Stomach smooth muscle (tissue), 2 donors: ENCODE data around the gene PALLD.

Source experiments
- H3K27ac ChIP-seq: one replicate; pipeline ENCODE4 v1.7.0; 2013; ENCODE audit warnings: mild to moderate bottlenecking, low read length, inconsistent platforms
- H3K27me3 ChIP-seq, 2 donors: one replicate each; pipeline ENCODE4 v1.7.0; 2013; ENCODE audit warnings: low read length in 2 of 2; ENCODE audit not compliant: insufficient read depth in 2 of 2, control insufficient read depth in 1 of 2
- H3K36me3 ChIP-seq, 2 donors: one replicate each; pipeline ENCODE4 v1.7.0; 2013; ENCODE audit warnings: low read length in 2 of 2; ENCODE audit not compliant: control insufficient read depth in 2 of 2, insufficient read depth in 2 of 2
- H3K4me1 ChIP-seq: one replicate; pipeline ENCODE4 v1.7.0; 2013; ENCODE audit warnings: low read length; ENCODE audit not compliant: control insufficient read depth, insufficient read depth
- H3K4me3 ChIP-seq, 2 donors: one replicate each; pipeline ENCODE4 v1.7.0; 2013; ENCODE audit warnings: low read length in 2 of 2
- H3K9ac ChIP-seq, 2 donors: one replicate each; pipeline ENCODE4 v1.7.0; 2013; ENCODE audit warnings: low read length in 2 of 2, mild to moderate bottlenecking in 1 of 2
- H3K9me3 ChIP-seq, 2 donors: one replicate each; pipeline ENCODE4 v1.7.0; 2013; ENCODE audit warnings: low read length in 2 of 2; ENCODE audit not compliant: control insufficient read depth in 2 of 2
- donor health status: healthy.
- donor health status: Pancreatic carcinoma.

The PALLD gene

DNA sequence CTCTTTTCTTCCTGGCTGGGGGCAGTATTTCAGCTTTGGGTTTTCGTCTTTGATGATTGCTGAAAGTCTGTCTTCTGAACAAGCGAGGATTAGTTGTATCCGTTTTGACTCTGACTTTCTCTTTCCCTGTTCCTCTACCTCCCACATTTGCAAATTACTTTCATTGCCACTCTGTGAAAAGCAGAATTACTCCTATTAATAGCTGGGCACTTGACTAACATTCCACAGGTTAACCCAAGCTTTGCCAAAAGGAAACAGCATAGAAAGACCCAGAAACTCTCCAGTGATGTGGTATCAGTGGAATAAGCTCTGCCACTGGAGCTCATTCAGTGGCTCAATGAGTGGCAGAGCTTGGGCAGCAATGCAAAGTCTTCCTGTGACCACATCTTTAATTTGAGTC lies 238.9 kb downstream of the PALLD start:
- no peaks in the 10 kb centered on the region for H3K9me3 ChIP-seq
- no peak overlapping the region for H3K4me3 ChIP-seq
- H3K27me3 ChIP-seq, result no peaks in the 10 kb centered on the region
- H3K4me1 ChIP-seq, result no peaks in the 10 kb centered on the region
- H3K36me3 ChIP-seq, result no peaks in the 10 kb centered on the region
- peak overlapping the region in 1 of 2 donors; percentile 42 for H3K9ac ChIP-seq
- H3K27ac ChIP-seq, result no peak overlapping the region

DNA sequence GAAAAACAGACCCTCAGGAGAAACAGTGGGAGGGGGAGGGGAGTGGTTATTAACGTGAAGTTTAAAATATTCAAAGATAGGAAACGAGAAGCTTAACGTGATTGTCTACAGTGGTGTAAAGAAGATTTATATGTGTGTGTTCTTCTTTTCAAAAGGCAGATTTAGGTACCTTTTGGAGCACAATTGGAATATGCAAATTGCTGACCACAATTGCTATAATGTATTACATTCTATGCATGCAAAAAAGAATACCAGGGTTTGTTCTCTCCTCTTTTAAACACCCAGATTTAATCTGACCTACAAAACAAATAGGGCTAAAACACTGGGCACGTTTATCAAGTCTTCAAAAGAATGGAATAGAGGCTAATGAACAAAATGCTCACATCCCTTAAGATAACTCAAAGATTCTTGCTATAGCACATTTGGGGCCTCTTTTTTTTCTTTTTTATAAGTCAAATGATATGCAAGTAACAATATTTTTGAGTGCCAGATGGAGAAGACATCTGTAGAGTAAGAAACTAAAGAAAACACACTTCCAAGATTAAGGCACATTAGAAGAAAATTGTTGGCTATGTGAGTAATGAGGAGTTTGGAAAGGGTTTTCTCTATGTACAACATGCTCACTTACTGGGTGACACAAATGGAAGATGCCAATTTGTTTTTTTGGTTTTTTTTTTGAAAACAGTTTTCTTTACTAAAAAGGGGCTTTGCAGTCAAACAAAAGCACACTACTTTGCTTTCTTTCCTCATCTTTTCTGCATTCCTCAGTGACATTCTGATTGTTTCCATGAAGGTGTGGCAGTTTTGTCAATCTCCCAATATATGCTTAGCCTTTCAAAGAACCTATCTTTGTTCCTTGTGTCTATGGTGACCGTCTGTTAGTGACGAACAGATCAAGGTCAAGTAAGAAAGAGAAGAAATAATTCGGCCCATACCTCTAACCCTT lies 240.3 kb downstream of the PALLD start:
- H3K4me1 ChIP-seq, result no peaks in the 10 kb centered on the region
- no peak overlapping the region for H3K27ac ChIP-seq
- H3K4me3 ChIP-seq, result no peak overlapping the region
- no peaks in the 10 kb centered on the region for H3K27me3 ChIP-seq
- H3K9me3 ChIP-seq, result no peaks in the 10 kb centered on the region
- H3K36me3 ChIP-seq, result no peaks in the 10 kb centered on the region
- H3K9ac ChIP-seq, result no peak overlapping the region

DNA sequence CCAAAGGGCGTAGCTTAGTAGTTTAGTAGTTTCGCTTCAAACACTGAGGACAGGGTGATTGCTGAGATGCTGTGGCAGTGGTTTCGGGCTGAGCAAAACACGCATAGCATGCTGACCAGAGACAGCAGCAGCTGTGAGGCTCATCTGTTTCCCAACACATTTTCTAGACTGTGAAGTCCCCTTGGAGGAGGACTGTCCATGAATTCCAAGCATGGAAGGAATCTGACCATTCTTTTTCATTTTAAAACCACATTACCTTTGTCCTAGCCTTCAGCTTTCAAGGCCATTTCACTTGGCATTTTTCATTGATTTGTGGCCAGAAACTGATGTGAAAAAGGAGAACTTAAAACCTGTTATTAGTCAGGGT lies 240.9 kb downstream of the PALLD start:
- Histone ChIP-seq H3K27me3 (no peaks in the 10 kb centered on the region), H3K4me1 (no peaks in the 10 kb centered on the region), H3K9me3 (no peaks in the 10 kb centered on the region), H3K36me3 (no peaks in the 10 kb centered on the region), H3K27ac (no peak overlapping the region), H3K9ac (no peak overlapping the region), H3K4me3 (no peak overlapping the region)

DNA sequence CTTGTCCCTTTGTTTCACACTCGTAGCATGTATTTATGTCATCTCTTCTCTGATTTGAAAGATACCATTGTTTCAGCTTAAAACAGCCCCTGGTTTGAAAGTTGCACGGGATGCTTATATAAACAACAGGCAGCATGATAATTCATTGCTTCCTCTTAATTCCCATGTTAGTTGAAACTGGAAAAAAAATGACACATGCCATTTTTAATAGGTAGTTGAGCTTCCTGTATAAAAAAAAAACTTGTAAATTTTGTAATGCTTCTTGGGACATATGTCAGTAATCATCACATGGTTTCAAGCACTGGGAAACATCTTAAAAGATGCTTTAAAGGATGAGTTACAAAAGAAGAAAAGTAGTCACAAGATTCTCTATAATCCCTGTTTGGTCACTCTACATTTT lies 243.0 kb downstream of the PALLD start:
- Histone ChIP-seq H3K27ac (no peak overlapping the region), H3K9me3 (no peaks in the 10 kb centered on the region), H3K36me3 (no peaks in the 10 kb centered on the region), H3K27me3 (no peaks in the 10 kb centered on the region), H3K4me3 (no peak overlapping the region), H3K4me1 (no peaks in the 10 kb centered on the region), H3K9ac (no peak overlapping the region)

DNA sequence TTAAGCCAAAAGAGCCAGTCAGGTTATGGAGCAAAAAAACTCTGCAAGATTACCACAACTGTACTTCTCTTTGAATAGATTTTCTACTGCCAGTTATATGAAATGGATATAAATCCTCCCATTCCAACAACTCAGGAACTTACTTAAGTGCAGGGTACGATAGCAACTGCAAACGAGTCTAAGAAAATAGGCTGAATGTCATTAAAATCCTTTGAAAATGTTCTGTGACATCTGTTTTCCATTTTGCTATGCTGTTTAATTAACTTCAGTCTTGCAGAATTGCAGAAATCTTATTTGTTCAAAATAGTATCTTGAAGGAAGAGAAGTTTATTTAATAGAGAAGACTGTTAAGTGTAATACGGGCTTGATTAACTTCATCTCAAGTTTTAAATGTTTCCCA lies 243.8 kb downstream of the PALLD start:
- Histone ChIP-seq H3K4me1 (no peaks in the 10 kb centered on the region), H3K27ac (no peak overlapping the region), H3K36me3 (no peaks in the 10 kb centered on the region), H3K27me3 (no peaks in the 10 kb centered on the region), H3K9me3 (no peaks in the 10 kb centered on the region), H3K9ac (no peak overlapping the region), H3K4me3 (no peak overlapping the region)

DNA sequence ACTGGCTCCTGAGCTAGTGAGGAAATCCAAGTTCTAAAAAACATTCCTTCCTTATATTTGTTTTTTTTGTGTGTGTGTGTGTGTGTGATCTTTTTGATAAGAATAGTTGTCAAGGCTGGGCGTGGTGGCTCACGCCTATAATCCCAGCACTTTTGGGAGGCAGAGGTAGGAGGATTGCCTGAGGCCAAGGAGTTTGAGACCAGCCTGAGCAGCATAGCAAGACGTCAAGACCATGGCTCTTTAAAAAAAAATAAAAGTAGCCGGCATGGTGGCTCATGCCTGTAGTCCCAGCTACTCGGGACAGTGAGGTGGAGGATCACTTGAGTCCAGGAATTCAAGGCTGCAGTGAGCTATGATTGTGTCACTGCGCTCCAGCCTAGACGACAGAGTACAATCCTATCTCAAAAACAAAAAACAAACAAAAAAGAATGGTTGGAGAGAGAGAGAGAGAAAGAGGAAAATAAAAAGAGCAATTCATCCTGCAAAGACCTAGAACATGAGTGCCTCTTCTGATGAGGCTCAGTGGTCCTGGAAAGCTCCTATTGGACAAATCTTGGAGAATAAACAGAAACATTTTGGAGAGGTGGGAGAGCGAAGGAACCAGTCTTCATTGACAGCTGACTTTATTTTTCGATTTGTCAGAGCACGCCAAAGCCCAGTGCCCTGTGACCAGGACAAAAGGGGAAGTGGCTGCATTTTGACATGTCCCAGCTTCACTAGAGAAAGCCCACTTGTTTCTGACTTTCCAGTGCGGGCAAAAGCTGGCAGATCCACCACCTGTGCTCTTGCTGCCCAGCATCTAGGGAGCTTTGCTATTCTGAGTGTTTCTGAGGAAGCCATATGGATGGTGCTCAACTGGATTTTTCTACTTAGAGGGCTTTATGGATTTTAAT lies 244.7 kb downstream of the PALLD start:
- H3K27ac ChIP-seq, result no peak overlapping the region
- no peak overlapping the region for H3K9ac ChIP-seq
- H3K4me3 ChIP-seq, result no peak overlapping the region
- no peaks in the 10 kb centered on the region for H3K4me1 ChIP-seq
- no peaks in the 10 kb centered on the region for H3K27me3 ChIP-seq
- no peaks in the 10 kb centered on the region for H3K9me3 ChIP-seq
- H3K36me3 ChIP-seq, result no peaks in the 10 kb centered on the region

DNA sequence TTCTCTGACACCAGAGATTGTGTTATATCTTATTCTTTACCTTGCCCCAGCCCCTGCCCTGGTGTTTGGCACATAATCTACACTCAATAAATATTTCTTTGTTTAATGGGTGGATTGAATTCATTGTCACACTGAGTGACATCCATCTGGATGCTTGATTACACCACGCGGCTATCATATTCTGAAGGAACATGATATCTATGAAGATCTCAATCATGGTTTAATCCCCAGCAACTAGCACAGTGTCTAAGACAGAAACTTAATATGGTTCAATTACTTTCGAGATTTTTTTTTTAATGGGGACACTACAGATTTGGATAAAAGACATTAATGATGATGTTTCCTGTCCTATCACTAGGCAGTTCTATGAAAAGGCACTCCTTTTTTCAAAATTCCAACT lies 246.3 kb downstream of the PALLD start:
- no peak overlapping the region for H3K9ac ChIP-seq
- H3K36me3 ChIP-seq, result no peaks in the 10 kb centered on the region
- no peaks in the 10 kb centered on the region for H3K27me3 ChIP-seq
- H3K4me1 ChIP-seq, result no peaks in the 10 kb centered on the region
- H3K4me3 ChIP-seq, result no peak overlapping the region
- H3K9me3 ChIP-seq, result no peaks in the 10 kb centered on the region
- no peak overlapping the region for H3K27ac ChIP-seq

DNA sequence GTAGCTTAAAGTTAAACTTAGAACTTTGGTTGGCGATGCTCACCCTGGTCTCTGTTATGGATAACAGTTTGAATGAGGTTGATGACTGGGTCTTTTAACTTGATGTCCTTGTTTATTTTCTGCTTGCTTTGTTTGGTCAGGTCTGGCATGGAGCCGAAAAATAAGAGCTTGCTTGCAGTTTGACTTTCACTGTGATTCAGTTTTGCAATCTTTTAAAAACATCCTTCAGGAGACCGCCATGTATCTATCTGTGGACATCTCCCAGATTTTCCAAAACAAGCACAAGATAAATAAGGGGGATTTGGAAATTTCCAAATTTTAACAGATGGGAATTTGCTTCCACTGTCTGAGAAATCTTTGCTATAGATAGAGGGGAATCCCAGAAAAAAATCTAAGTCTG lies 246.7 kb downstream of the PALLD start:
- no peak overlapping the region for H3K9ac ChIP-seq
- H3K27me3 ChIP-seq, result no peaks in the 10 kb centered on the region
- H3K9me3 ChIP-seq, result peaks cover 0 to 4% of the 10 kb centered on the region in 2 donors

DNA sequence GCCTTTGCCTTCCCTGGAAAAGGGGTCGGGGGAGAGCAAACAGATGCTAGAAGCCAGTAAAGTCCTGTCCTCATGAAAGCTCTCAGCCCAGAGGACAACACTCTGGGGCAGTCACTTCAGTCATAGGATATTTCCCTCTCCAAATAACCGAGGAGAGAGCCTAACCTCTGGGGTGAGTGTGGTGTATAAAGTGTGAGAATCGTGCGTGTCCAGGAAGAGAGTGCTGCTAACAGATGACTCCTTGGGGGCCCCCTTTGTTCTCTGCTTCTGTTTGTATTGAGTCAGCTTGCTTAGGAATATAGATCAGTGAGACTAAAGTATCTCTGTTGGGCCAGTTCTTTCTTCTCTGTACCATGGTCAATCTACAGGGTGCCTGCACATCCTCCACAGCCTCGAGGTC lies 247.2 kb downstream of the PALLD start:
- Histone ChIP-seq H3K4me3 (no peak overlapping the region), H3K27ac (no peak overlapping the region), H3K36me3 (no peaks in the 10 kb centered on the region), H3K9ac (no peak overlapping the region), H3K4me1 (no peaks in the 10 kb centered on the region), H3K9me3 (peaks cover 0 to 5% of the 10 kb centered on the region in 2 donors), H3K27me3 (no peaks in the 10 kb centered on the region)

More for the DNA sequence above, 246.7 kb downstream of the PALLD start:
- Histone ChIP-seq H3K36me3 (no peaks in the 10 kb centered on the region), H3K4me1 (no peaks in the 10 kb centered on the region), H3K4me3 (no peak overlapping the region), H3K27ac (no peak overlapping the region)

DNA sequence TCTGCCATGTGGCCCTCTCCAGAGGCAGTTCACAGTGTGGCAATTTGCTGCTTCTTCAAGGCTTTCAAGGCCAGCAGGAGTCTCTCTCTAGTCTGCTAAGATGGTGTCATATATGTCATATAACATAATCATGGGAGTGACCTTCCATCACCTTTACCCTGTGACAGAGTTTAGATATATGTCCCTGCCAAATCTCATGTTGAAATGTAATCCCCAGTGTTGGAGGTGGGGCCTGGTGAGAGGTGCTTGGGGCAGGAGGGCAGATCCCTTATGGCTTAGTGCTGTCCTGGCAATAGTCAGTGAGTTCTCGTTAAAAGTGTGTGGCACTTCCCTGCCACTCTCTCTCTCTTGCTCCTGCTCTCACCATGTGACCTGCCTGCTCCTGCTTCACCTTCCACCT lies 252.0 kb downstream of the PALLD start:
- no peaks in the 10 kb centered on the region for H3K36me3 ChIP-seq
- H3K27me3 ChIP-seq, result no peaks in the 10 kb centered on the region
- peaks cover 0 to 5% of the 10 kb centered on the region in 2 donors for H3K9me3 ChIP-seq
- H3K9ac ChIP-seq, result no peak overlapping the region
- H3K27ac ChIP-seq, result no peak overlapping the region
- no peaks in the 10 kb centered on the region for H3K4me1 ChIP-seq
- no peak overlapping the region for H3K4me3 ChIP-seq
